Suprapubic skin (tissue), 4 donors: Measurements from ENCODE around the gene CCDC85B. TPM values are rescaled to one million over a fixed set of nuclear protein-coding genes. Genes with fewer than 3 reads are reported as not detected.
"Not testable (repeated sequence)": the region's sequence is repeated elsewhere in the genome, so short reads cannot be mapped to it uniquely, and the experiment has no call there.

Experiments used
- DNase-seq, 2 donors: peaks; one replicate each; pipeline ENCODE4 v3.0.0-alpha.2; 2019; ENCODE audit warnings: low spot score in 2 of 2
- H3K27ac ChIP-seq: fragments of 200-600 bp; sonication (generic); one replicate; pipeline ENCODE4 v1.5.1; 2019
- H3K27me3 ChIP-seq: fragments of 200-600 bp; sonication (generic); one replicate; pipeline ENCODE4 v1.5.1; 2019
- H3K36me3 ChIP-seq: fragments of 200-600 bp; sonication (generic); one replicate; pipeline ENCODE4 v1.5.1; 2019
- H3K4me1 ChIP-seq: fragments of 200-600 bp; sonication (generic); one replicate; pipeline ENCODE4 v1.5.1; 2019
- H3K4me3 ChIP-seq: fragments of 200-600 bp; sonication (generic); one replicate; pipeline ENCODE4 v1.5.1; 2019; ENCODE audit warnings: mild to moderate bottlenecking
- H3K9me3 ChIP-seq: fragments of 200-600 bp; sonication (generic); one replicate; pipeline ENCODE4 v1.5.1; 2019
- EP300 ChIP-seq: sonication (generic); formaldehyde crosslinking; IDR thresholded peaks from one replicate; pipeline ENCODE4 v1.6.1; 2017; ENCODE audit warnings: antibody characterized with exemption
- POLR2A ChIP-seq, 2 donors: fragments of 450-650 bp; IDR thresholded peaks; one replicate each; pipeline ENCODE4 v1.6.1; 2017; ENCODE audit warnings: antibody characterized with exemption in 2 of 2, mild to moderate bottlenecking in 2 of 2, moderate library complexity in 2 of 2
- POLR2AphosphoS5 ChIP-seq, 3 donors: sonication (generic); formaldehyde crosslinking; IDR thresholded peaks; one replicate each; pipeline ENCODE4 v1.6.1; 2017; ENCODE audit warnings: antibody characterized with exemption in 3 of 3
- WGBS: methylation state at CpG from one replicate; pipeline ENCODE4 v1.1.5; 2018; 5-methylcytosine and 5-hydroxymethylcytosine counted together
- total RNA-seq, 4 donors: library from RNA; depleted of rRNA; stranded (reverse); fragments of >200 nt; gene quantifications; one replicate each; pipeline ENCODE4 v1.1.0, GENCODE V29; 2016
- TF ChIP-seq, protein P1 (sequence below), 2 donors: fragments of 200-600 bp in 1 of 2; fragments of 450-650 bp in 1 of 2; sonication (generic) in 1 of 2; IDR thresholded peaks; one replicate each; pipeline ENCODE4 v1.5.1; 2016 to 2019; ENCODE audit warnings: antibody characterized with exemption in 2 of 2, mild to moderate bottlenecking in 1 of 2, moderate library complexity in 1 of 2

Gene CCDC85B
- total RNA-seq, 4 donors from 2014 or later: 16.0 to 35.8 (median 28.0) TPM

DNA sequence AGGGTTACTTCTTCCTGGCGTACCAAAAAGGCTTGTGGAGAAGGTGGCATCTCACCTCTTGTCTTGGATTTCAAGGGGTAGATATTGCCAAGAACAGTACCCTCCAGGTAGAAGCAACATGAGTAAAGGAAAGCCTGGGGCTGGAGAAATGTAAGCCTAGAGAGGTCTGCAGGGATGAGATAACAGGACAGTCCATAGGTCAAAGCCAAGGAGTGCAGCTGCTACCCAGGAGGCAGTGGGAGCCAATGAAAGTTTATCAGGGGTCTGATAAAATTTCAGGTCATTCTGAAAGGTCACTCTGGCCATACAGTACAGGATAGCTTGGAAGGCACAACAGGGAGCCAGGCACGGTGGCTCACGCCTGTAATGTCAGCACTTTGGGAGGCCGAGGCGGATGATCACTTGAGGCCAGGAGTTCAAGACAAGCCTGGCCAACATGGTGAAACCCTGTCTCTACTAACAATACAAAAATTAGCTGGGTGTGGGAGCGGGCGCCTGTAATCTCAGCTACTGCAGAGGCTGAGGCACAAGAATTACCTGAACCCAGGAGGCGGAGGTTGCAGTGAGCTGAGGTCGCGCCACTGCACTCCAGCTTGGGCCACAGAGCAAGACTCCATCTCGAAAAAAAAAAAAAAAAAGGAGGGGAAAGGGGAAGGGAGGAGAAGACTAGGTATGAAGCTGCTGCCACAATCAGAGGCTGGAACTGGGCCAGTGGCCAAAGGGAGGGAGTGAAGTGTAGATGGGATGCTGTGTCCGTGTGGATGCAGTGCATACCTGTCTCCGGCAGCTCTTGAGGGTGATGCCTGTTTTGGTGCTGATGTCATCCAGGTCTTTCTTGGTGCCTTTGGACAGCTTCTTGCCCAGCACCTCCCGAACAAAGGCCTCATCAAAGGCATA is 3.4 kb upstream of the CCDC85B start:
- H3K4me3 ChIP-seq: peak overlapping the region; percentile 65
- H3K36me3 ChIP-seq: peaks cover 32% of the 10 kb centered on the region
- H3K4me1 ChIP-seq: peaks cover 43% of the 10 kb centered on the region
- H3K9me3 ChIP-seq: no peaks in the 10 kb centered on the region
- peak overlapping the region; percentile 95 for H3K27ac ChIP-seq
- 80% methylated on average over 14 of the region's 14 CpGs for WGBS
- DNase-seq: no peak
- H3K27me3 ChIP-seq: no peaks in the 10 kb centered on the region
- TF ChIP-seq, protein P1, sequence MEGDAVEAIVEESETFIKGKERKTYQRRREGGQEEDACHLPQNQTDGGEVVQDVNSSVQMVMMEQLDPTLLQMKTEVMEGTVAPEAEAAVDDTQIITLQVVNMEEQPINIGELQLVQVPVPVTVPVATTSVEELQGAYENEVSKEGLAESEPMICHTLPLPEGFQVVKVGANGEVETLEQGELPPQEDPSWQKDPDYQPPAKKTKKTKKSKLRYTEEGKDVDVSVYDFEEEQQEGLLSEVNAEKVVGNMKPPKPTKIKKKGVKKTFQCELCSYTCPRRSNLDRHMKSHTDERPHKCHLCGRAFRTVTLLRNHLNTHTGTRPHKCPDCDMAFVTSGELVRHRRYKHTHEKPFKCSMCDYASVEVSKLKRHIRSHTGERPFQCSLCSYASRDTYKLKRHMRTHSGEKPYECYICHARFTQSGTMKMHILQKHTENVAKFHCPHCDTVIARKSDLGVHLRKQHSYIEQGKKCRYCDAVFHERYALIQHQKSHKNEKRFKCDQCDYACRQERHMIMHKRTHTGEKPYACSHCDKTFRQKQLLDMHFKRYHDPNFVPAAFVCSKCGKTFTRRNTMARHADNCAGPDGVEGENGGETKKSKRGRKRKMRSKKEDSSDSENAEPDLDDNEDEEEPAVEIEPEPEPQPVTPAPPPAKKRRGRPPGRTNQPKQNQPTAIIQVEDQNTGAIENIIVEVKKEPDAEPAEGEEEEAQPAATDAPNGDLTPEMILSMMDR (IDR thresholded peaks at IDR 0.05): no peak
- no peak for TF ChIP-seq POLR2AphosphoS5 (IDR thresholded peaks at IDR 0.05)
- TF ChIP-seq EP300: no peak
- no peak for TF ChIP-seq POLR2A (IDR thresholded peaks at IDR 0.05)

DNA sequence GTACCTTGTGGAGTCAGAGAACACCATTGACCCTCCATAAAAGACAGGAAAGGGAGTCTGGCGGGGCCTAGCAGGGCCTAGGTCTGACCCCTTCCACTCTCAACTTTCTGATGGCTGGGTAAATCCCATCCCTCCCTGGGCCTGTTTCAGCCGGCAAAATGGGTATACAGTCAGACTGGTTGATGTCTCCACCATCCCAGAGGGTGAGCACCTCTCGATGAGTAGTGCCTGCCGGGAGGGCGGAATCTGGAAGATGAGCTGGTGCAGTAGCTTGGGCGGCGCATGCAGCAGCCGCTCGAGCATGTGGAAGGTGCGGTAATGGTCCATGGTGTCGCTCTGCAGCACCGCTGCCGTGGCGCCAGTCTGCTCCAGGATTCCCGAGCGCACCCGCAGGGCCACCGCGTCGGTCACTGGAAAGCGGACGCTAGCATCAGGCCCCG is 2.7 kb upstream of the CCDC85B start:
- H3K27ac ChIP-seq: peak overlapping the region; percentile 95
- peaks cover 25% of the 10 kb centered on the region for H3K36me3 ChIP-seq
- peaks cover 50% of the 10 kb centered on the region for H3K4me1 ChIP-seq
- peak overlapping the region; percentile 65 for H3K4me3 ChIP-seq
- no peaks in the 10 kb centered on the region for H3K9me3 ChIP-seq
- H3K27me3 ChIP-seq: no peaks in the 10 kb centered on the region
- 3% methylated on average over 23 of the region's 23 CpGs for WGBS
- TF ChIP-seq, protein P1 (IDR thresholded peaks at IDR 0.05): no peak
- TF ChIP-seq EP300 (no peak), POLR2AphosphoS5 (IDR thresholded peaks at IDR 0.05) (no peak), POLR2A (IDR thresholded peaks at IDR 0.05) (no peak)
- DNase-seq: no peak

DNA sequence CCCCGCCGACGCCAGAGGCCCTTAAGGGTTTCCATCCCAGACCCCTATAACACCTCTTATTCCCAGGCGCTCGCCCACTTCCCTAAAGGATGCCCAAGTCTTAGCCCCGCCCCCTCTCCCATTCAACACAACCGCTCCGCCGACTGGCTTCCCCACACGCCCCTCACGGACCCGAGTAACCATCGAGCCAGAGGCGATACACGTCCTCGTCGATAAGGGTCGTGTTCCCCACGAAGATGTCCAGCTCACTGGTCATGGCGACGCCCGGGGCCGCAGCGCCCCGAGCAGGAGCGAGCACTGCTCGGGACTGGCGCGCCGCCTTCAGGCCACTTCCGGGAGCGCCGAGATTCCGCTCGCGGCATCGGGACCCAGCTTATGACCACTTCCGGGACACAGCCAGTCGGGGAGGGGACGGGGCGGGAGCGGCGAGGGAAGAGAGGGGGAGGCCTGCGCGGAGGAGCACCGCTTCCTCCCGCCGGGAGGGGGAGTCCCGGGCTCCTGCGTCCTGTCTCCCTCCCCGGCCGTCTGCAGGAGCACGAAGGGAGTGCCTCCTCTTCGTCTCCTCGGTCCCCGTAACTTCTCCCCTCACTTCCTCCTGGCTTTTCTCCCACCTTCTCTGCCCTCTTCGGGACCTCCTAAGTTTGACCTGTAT is 2.2 kb upstream of the CCDC85B start, which contains the start of gene FIBP:
Gene FIBP, minus strand, starts transcription at position 309 of the 652 bp plus-strand sequence. Its CDS starts 53 bp downstream, at position 256.
- WGBS: 0% methylated on average over 26 of the region's 57 CpGs
- TF ChIP-seq POLR2AphosphoS5 (IDR thresholded peaks at IDR 0.05): peak in 2 of 3 donors; percentile 68 to 96
- TF ChIP-seq, protein P1 (IDR thresholded peaks at IDR 0.05): peak; percentile 75 to 95
- no peak for TF ChIP-seq EP300
- TF ChIP-seq POLR2A (IDR thresholded peaks at IDR 0.05): peak in 1 of 2 donors; percentile 49
- Histone ChIP-seq H3K27me3 (no peaks in the 10 kb centered on the region), H3K36me3 (peaks cover 20% of the 10 kb centered on the region), H3K9me3 (no peaks in the 10 kb centered on the region), H3K27ac (peak within 1 kb of the TSS; percentile 95), H3K4me1 (peaks cover 55% of the 10 kb centered on the region), H3K4me3 (peak within 1 kb of the TSS; percentile 65)
- peak; percentile 99 for DNase-seq

DNA sequence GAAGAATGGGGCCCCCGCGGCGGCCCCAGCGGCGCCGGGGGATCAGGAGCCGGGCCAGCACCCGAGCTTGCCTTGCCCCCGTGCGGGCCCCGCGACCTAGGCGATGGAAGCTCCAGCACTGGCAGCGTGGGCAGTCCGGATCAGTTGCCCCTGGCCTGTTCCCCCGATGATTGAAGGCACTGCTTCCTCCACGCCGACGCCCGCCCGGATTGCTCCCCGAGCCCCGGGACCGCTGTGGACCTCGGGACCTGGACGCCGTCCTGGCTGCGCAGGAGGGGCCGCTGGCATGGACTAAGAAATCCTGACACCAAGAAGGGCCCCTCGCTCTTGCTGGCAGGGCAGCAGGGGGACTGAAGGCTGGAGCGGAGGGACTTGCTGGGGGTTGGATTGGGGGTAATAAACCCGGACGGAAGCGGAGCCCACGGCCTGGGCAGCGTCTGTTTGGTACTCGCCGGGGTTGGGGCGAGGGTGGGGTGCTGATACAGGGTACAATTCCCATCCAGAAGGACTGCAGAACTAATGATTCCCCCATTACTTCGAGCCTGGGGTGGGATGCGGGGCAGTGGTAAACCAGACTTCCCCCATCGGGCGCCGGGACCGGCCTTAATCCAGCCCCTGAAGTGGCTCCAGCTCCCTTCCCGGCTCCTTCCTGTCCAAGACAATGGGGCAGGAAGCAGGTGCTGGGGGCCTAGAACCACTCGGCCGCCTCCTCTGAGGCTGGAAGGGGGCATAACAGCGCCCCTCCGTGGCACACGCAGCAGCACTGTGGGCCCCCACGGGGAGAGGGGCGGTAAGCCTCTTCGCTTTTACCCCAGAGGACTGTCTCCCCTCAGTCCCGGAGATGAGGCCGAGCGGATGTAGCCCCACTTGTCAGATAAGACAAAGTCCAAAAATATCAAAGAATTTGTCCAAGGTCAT is 1.0 kb downstream of the CCDC85B start:
- Histone ChIP-seq H3K27me3 (no peaks in the 10 kb centered on the region), H3K4me3 (peak overlapping the region; percentile 65), H3K4me1 (peaks cover 66% of the 10 kb centered on the region), H3K27ac (peak overlapping the region; percentile 95), H3K36me3 (no peaks in the 10 kb centered on the region), H3K9me3 (no peaks in the 10 kb centered on the region)
- WGBS: 14% methylated on average over 31 of the region's 57 CpGs
- TF ChIP-seq, protein P1 (IDR thresholded peaks at IDR 0.05): no peak
- TF ChIP-seq POLR2AphosphoS5 (IDR thresholded peaks at IDR 0.05) (no peak), EP300 (no peak), POLR2A (IDR thresholded peaks at IDR 0.05) (no peak)
- DNase-seq: peak in 1 of 2 donors; percentile 78

DNA sequence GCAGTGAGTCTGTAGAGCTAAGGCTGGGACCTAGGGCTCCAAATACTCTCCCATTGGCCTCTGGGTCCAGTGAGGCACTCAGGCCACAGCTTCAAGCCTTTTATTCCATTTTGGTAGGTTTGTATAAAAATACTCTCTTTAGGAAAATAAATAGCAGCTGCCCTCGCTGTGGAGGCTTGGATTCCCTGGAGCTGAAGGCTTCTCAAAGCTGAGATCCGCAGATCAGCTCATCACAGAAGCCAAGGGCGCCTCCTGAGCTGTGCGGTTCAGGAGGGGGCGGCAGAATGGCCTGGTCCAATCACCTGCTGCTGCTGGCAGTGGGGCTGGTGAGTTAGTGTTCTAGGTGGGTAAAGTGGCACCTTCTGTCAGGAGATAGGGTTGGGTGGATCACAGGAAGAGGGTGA is 1.7 kb downstream of the CCDC85B start:
- not testable (repeated sequence) for H3K27me3 ChIP-seq, H3K9me3 ChIP-seq, H3K36me3 ChIP-seq, DNase-seq
- peak overlapping the region; percentile 65 for H3K4me3 ChIP-seq
- WGBS: 57% methylated on average over 4 of the region's 5 CpGs
- H3K27ac ChIP-seq: peak overlapping the region; percentile 95
- peaks cover 62% of the 10 kb centered on the region for H3K4me1 ChIP-seq
